Measurements from ENCODE around the gene ATF4.

GRCh38 chr22:39478441-39478850 is 41.9 kb upstream of the ATF4 start:
- TF ChIP-seq RFX1 (IDR thresholded peaks at IDR 0.05) (no peak), MLLT10 (CRISPR knock-in tag; IDR thresholded peaks at IDR 0.05) (no peak), ZNF660 (CRISPR knock-in tag; IDR thresholded peaks at IDR 0.05; ENCODE audit: borderline replicate concordance, low read depth) (no peak), ZFP41 (CRISPR knock-in tag; IDR thresholded peaks at IDR 0.05; ENCODE audit: borderline replicate concordance) (no peak), ZNF335 (CRISPR knock-in tag; IDR thresholded peaks at IDR 0.05) (peak; percentile 81), GABPA (IDR thresholded peaks at IDR 0.05; ENCODE audit: low read depth, low read length) (no peak), GABPA (CRISPR knock-in tag; IDR thresholded peaks at IDR 0.05; ENCODE audit: low read depth) (no peak), REXO4 (CRISPR knock-in tag; IDR thresholded peaks at IDR 0.05; ENCODE audit: borderline replicate concordance) (no peak)

All from HepG2 (cell line).